ENCODE data around the gene IFI35. TPM values are rescaled to one million over a fixed set of nuclear protein-coding genes. Genes with fewer than 3 reads are reported as not detected.

The IFI35 gene
- total and polyA plus RNA-seq, 2 of the 8 experiments (the other 6 are each of a cell fraction or from before 2014, with no cell fraction given), result 2.5 to 4.7 TPM

- no peak for TF ChIP-seq FOSL1 (IDR thresholded peaks at IDR 0.05; ENCODE audit: insufficient read depth, low read depth, low read length)
- no peak for TF ChIP-seq MAX (IDR thresholded peaks at IDR 0.05)
- TF ChIP-seq RAD21 (IDR thresholded peaks at IDR 0.05 in 1 of 2, conservative IDR thresholded peaks at IDR 0.05 in 1 of 2; ENCODE audit: low read depth in 2 of 2, low read length in 2 of 2), result no peak
- TF ChIP-seq CEBPB (IDR thresholded peaks at IDR 0.05; ENCODE audit: low read depth, low read length), result no peak
- TF ChIP-seq SAP30 (IDR thresholded peaks at IDR 0.05; ENCODE audit: insufficient read depth, insufficient replicate concordance, low read length), result no peak
- peak; percentile 52; the same call in 1 of the 2 replicates for TF ChIP-seq TAF1 (IDR thresholded peaks at IDR 0.05; ENCODE audit: low read depth, low read length)
- TF ChIP-seq YY1 (IDR thresholded peaks at IDR 0.05; ENCODE audit: low read depth, low read length), result peak; percentile 95
- peak; percentile 45 for TF ChIP-seq KDM4A (IDR thresholded peaks at IDR 0.05; ENCODE audit: low read depth, low read length, severe bottlenecking)
- no peak for TF ChIP-seq CBX8 (IDR thresholded peaks at IDR 0.05; ENCODE audit: borderline replicate concordance, low read depth, low read length)
- no peak for TF ChIP-seq EZH2 (IDR thresholded peaks at IDR 0.05; ENCODE audit: low read depth, low read length, severe bottlenecking)
- TF ChIP-seq CREB1 (IDR thresholded peaks at IDR 0.05), result peak; percentile 70; the same call in 1 of the 2 replicates
- no peak for TF ChIP-seq JUND (IDR thresholded peaks at IDR 0.05; ENCODE audit: low read length)
- no peak for TF ChIP-seq CTCF (IDR thresholded peaks at IDR 0.05; ENCODE audit: control extremely low read depth in 1 of 3, insufficient read depth in 1 of 3, low read depth in 1 of 3, low read length in 3 of 3)
- TF ChIP-seq KDM5A (IDR thresholded peaks at IDR 0.05; ENCODE audit: low read length), result no peak; the same call in 1 of the 2 replicates
- TF ChIP-seq NRF1 (IDR thresholded peaks at IDR 0.05; ENCODE audit: low read depth, low read length), result no peak
- TF ChIP-seq SIX5 (IDR thresholded peaks at IDR 0.05; ENCODE audit: low read depth, low read length), result no peak
- peak; percentile 53 for TF ChIP-seq ASH2L (IDR thresholded peaks at IDR 0.05; ENCODE audit: low read length)
- no peak for TF ChIP-seq EP300 (IDR thresholded peaks at IDR 0.05; ENCODE audit: borderline replicate concordance in 1 of 2, low read depth in 2 of 2, low read length in 2 of 2)
These were observed 26.3 kb upstream of the IFI35 start, which contains the start of gene RUNDC1 (continued) for GRCh38 chr17:42980274-42980765.

All from H1 (cell line).